GM12878 (cell line): Measurements from ENCODE around the gene PDE7B. TPM values are rescaled to one million over a fixed set of nuclear protein-coding genes. Genes with fewer than 3 reads are reported as not detected.

Experiments used
- ATAC-seq: fragments of 200-7000 bp; cut with Tn5 transposase; 3 replicates; pipeline ENCODE4 v1.9.1; 2020; ENCODE audit warnings: mild to moderate bottlenecking, moderate library complexity
- BruUV-seq: library from RNA; stranded (reverse); fragments of 400-500 nt; replicated peaks from 2 replicates; lab custom pipeline; 2021; lab: Mats Ljungman, UMichigan
- CTCF ChIA-PET: fragments of 300-600 bp; sonication (Branson Sonifier 250); formaldehyde crosslinking; extraction: SDS; loops from one replicate; lab custom pipeline; 2021; ENCODE audit warnings: inconsistent platforms; lab: Yijun Ruan, JAX
- POLR2A ChIA-PET: fragments of 350-600 bp; formaldehyde crosslinking; extraction: SDS; loops from one replicate; lab custom pipeline; 2021; ENCODE audit warnings: inconsistent platforms; lab: Charles Lee
- RAD21 ChIA-PET: fragments of 300-600 bp; sonication (Branson Sonifier 250); formaldehyde crosslinking; loops from one replicate; lab custom pipeline; 2023; ENCODE audit warnings: antibody characterized with exemption; ENCODE audit not compliant: unreplicated experiment; lab: Charles Lee
- SMC1A ChIA-PET: fragments of 300-600 bp; sonication (Branson Sonifier 250); formaldehyde crosslinking; loops from one replicate; lab custom pipeline; 2023; ENCODE audit not compliant: unreplicated experiment, uncharacterized antibody; lab: Charles Lee
- DNase-seq: peaks from one replicate; pipeline ENCODE4 v3.0.0-alpha.2; 2011; ENCODE audit warnings: low read depth, low spot score
- FAIRE-seq: peaks from 3 replicates; lab custom pipeline; 2011; peaks lifted over from hg19 to GRCh38; lab: Jason Lieb, UNC
- H2AFZ ChIP-seq: 2 replicates; pipeline ENCODE4 v1.6.0; 2011; ENCODE audit warnings: low read depth, low read length, control low read depth; ENCODE audit not compliant: control insufficient read depth
- H3K27ac ChIP-seq: 2 replicates; pipeline ENCODE4 v1.5.1; 2011; ENCODE audit warnings: control low read depth; ENCODE audit not compliant: control insufficient read depth, insufficient read depth
- H3K27me3 ChIP-seq, 2 experiments: replicated peaks in 1 of 2; 2 replicates each; pipeline versions ENCODE4 v1.6.0 to v1.6.1; 2011; ENCODE audit warnings: low read length in 1 of 2; ENCODE audit not compliant: control insufficient read depth in 2 of 2, insufficient read depth in 2 of 2
- H3K36me3 ChIP-seq, 2 experiments: 2 replicates each; pipeline ENCODE4 v1.5.1; 2011; ENCODE audit warnings: low read length in 1 of 2; ENCODE audit not compliant: control insufficient read depth in 2 of 2, insufficient read depth in 2 of 2
- H3K4me1 ChIP-seq: 2 replicates; pipeline ENCODE4 v1.6.1; 2011; ENCODE audit warnings: mild to moderate bottlenecking, low read length, moderate library complexity, mixed read lengths; ENCODE audit not compliant: control insufficient read depth, insufficient read depth
- H3K4me2 ChIP-seq: 2 replicates; pipeline ENCODE4 v1.6.0; 2011; ENCODE audit warnings: control low read depth; ENCODE audit not compliant: control insufficient read depth, insufficient read depth
- H3K4me3 ChIP-seq: fragments of 200-600 bp; sonication (generic); 2 replicates; pipeline ENCODE4 v1.5.1; 2016
- H3K79me2 ChIP-seq: 2 replicates; pipeline ENCODE4 v1.6.0; 2011; ENCODE audit warnings: low read length; ENCODE audit not compliant: control insufficient read depth, insufficient read depth
- H3K9ac ChIP-seq: 2 replicates; pipeline ENCODE4 v1.8.0; 2011; ENCODE audit warnings: low read length, control low read depth, mixed read lengths; ENCODE audit not compliant: control insufficient read depth, insufficient read depth
- H3K9me3 ChIP-seq: replicated peaks from 3 replicates; pipeline ENCODE4 v1.5.1; 2011; ENCODE audit warnings: mild to moderate bottlenecking, low read length; ENCODE audit not compliant: control insufficient read depth, insufficient read depth
- H4K20me1 ChIP-seq: 2 replicates; pipeline ENCODE4 v1.6.0; 2011; ENCODE audit not compliant: control insufficient read depth, insufficient read depth
- ATF7 ChIP-seq: fragments of 450-650 bp; IDR thresholded peaks from 2 replicates; pipeline ENCODE4 v1.6.1; 2016; ENCODE audit warnings: low read depth, mild to moderate bottlenecking
- KAT2A ChIP-seq: conservative IDR thresholded peaks from 2 replicates; pipeline ENCODE4 v1.6.1; 2011; ENCODE audit warnings: low read depth, low read length; ENCODE audit not compliant: control insufficient read depth
- KLF5 ChIP-seq: fragments of 450-650 bp; IDR thresholded peaks from 2 replicates; pipeline ENCODE4 v1.6.1; 2014; ENCODE audit warnings: mild to moderate bottlenecking; ENCODE audit not compliant: partially characterized antibody
- SPI1 ChIP-seq: IDR thresholded peaks from 2 replicates; pipeline ENCODE4 v1.6.1; 2011; ENCODE audit warnings: low read depth, mild to moderate bottlenecking, low read length, moderate library complexity, borderline replicate concordance; ENCODE audit not compliant: insufficient read depth
- SREBF2 ChIP-seq: IDR thresholded peaks from 2 replicates; pipeline ENCODE4 v1.6.1; 2012; ENCODE audit warnings: mild to moderate bottlenecking, low read length
- ZNF217 ChIP-seq: fragments of 450-650 bp; IDR thresholded peaks from 2 replicates; pipeline ENCODE4 v1.6.1; 2017; ENCODE audit warnings: antibody characterized with exemption, mild to moderate bottlenecking
- ZNF24 ChIP-seq: fragments of 450-650 bp; IDR thresholded peaks from 2 replicates; pipeline ENCODE4 v1.6.1; 2017; ENCODE audit warnings: antibody characterized with exemption, mild to moderate bottlenecking
- WGBS: methylation state at CpG from one replicate; pipeline ENCODE4 v1.1.6; 2016; ENCODE audit warnings: low lambda C conversion rate; ENCODE audit not compliant: insufficient replicate concordance, insufficient coverage; ENCODE audit errors: missing lambda C conversion rate; 5-methylcytosine and 5-hydroxymethylcytosine counted together
- in situ Hi-C: fragments of 300-500 bp; cut with MboI; formaldehyde crosslinking; loops from 9 replicates; pipeline ENCODE4 v1.14.3; 2018; ENCODE audit warnings: mixed read lengths
- intact Hi-C: fragments of 100-400 bp; cut with micrococcal nuclease; formaldehyde crosslinking; loops from one replicate; pipeline ENCODE4 v1.14.2; 2022; ENCODE audit not compliant: unreplicated experiment
- polyA plus RNA-seq, 11 experiments: library from polyadenylated mRNA; depleted of rRNA in 4 of 11; unstranded in 6 of 11; stranded (reverse) in 5 of 11; fragments of >200 nt; fragmentation: Nextera tagmentation in 4 of 11; fragmentation: Illumina TruSeq in 1 of 11; extraction: Ambion mirVana in 4 of 11; extraction: Trizol in 1 of 11; gene quantifications; 1 replicate in 1 of 11; 2 replicates in 10 of 11; pipeline versions ENCODE4 v1.2.1 to v1.2.3, GENCODE V29; 2011 to 2016; ENCODE audit warnings: inconsistent platforms in 2 of 11, missing spikeins in 2 of 11, low read depth in 1 of 11
- total RNA-seq, 4 experiments: library from RNA; depleted of rRNA in 3 of 4; stranded (reverse); fragments of >200 nt in 3 of 4; fragmentation: Illumina TruSeq in 1 of 4; extraction: Trizol in 1 of 4; gene quantifications; 2 replicates each; pipeline versions ENCODE4 v1.2.1 to v1.2.3, GENCODE V29; 2013 to 2021
- TF ChIP-seq, protein P1 (sequence below): IDR thresholded peaks from 2 replicates; pipeline ENCODE4 v1.6.1; 2011; ENCODE audit warnings: low read depth, low read length, improper control_type of control experiment, borderline replicate concordance
- TF ChIP-seq, protein P2 (sequence below), 3 experiments: IDR thresholded peaks in 2 of 3; conservative IDR thresholded peaks in 1 of 3; 2 replicates each; pipeline ENCODE4 v1.5.1; 2011; ENCODE audit warnings: low read depth in 3 of 3, low read length in 3 of 3, mild to moderate bottlenecking in 3 of 3, control low read depth in 2 of 3, moderate library complexity in 2 of 3, inconsistent platforms in 1 of 3, mixed read lengths in 1 of 3; ENCODE audit not compliant: control insufficient read depth in 2 of 3, insufficient read depth in 1 of 3; ENCODE audit errors: extremely low read depth in 1 of 3
- TF ChIP-seq, protein P3 (sequence below): fragments of 450-650 bp; IDR thresholded peaks from 2 replicates; pipeline ENCODE4 v1.6.1; 2017; ENCODE audit warnings: mild to moderate bottlenecking, moderate library complexity
- TF ChIP-seq, protein P4 (sequence below): fragments of 450-650 bp; formaldehyde crosslinking; IDR thresholded peaks from 2 replicates; pipeline ENCODE4 v1.5.0; 2022; ENCODE audit warnings: mild to moderate bottlenecking, missing genetic modification characterization

PDE7B gene
- total and polyA plus RNA-seq, 10 of the 15 experiments (the other 5 are each of a cell fraction or from before 2014, with no cell fraction given) = not detected

DNA sequence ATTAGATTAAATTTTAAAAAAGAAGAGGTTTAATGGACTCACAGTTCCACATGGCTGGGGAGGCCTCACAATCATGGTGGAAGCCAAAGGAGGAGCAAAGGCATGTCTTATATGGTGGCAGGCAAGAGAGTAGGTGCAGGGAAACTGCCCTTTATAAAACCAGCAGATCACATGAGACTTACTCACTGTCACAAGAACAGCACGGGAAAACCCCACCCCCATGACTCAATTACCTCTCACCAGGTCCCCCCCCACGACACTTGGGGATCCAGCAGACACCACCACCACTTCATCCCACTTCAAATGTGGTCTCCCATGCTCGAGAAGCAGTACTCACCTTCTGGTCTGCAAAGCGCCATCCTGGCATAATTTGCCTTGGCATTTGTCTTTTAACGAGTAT lies 374.0 kb downstream of the PDE7B start:
- no TSS peak for BruUV-seq
- H2AFZ ChIP-seq = no peak overlapping the region
- no peak; the same call in 2 of the 3 replicates for ATAC-seq

More for the DNA sequence above, 374.0 kb downstream of the PDE7B start:
- H3K9me3 ChIP-seq = no peaks in the 10 kb centered on the region; the same call in 2 of the 3 replicates
- H3K27ac ChIP-seq = no peak overlapping the region
- SMC1A ChIA-PET = interaction anchor here (0.6 to 2.3 kb wide), 10 partner anchors 9 to 775 kb away, joined by 3 to 25 read pairs (median 4); partner anchors contain the start of gene BCLAF1
- H3K9ac ChIP-seq = no peak overlapping the region
- H3K4me1 ChIP-seq = peaks cover 9% of the 10 kb centered on the region; the same call in 1 of the 2 replicates
- no peak overlapping the region for H3K4me3 ChIP-seq
- no peaks in the 10 kb centered on the region; a peak in 1 of 4 replicates for H3K36me3 ChIP-seq
- intact Hi-C loops = loop anchor here (5.0 kb wide), 2 partner anchors 183 to 688 kb away; no protein-coding TSS in a partner anchor
- no peaks in the 10 kb centered on the region for H3K27me3 ChIP-seq
- FAIRE-seq (no peak), DNase-seq (no peak)
- TF ChIP-seq, protein P1, sequence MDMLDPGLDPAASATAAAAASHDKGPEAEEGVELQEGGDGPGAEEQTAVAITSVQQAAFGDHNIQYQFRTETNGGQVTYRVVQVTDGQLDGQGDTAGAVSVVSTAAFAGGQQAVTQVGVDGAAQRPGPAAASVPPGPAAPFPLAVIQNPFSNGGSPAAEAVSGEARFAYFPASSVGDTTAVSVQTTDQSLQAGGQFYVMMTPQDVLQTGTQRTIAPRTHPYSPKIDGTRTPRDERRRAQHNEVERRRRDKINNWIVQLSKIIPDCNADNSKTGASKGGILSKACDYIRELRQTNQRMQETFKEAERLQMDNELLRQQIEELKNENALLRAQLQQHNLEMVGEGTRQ = no peak
- TF ChIP-seq ATF7 (no peak), ZNF217 (no peak), ZNF24 (no peak), KAT2A (no peak), SPI1 (no peak), KLF5 (no peak), SREBF2 (no peak)
- TF ChIP-seq, protein P2, sequence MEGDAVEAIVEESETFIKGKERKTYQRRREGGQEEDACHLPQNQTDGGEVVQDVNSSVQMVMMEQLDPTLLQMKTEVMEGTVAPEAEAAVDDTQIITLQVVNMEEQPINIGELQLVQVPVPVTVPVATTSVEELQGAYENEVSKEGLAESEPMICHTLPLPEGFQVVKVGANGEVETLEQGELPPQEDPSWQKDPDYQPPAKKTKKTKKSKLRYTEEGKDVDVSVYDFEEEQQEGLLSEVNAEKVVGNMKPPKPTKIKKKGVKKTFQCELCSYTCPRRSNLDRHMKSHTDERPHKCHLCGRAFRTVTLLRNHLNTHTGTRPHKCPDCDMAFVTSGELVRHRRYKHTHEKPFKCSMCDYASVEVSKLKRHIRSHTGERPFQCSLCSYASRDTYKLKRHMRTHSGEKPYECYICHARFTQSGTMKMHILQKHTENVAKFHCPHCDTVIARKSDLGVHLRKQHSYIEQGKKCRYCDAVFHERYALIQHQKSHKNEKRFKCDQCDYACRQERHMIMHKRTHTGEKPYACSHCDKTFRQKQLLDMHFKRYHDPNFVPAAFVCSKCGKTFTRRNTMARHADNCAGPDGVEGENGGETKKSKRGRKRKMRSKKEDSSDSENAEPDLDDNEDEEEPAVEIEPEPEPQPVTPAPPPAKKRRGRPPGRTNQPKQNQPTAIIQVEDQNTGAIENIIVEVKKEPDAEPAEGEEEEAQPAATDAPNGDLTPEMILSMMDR (IDR thresholded peaks at IDR 0.05 in 2 of 3, conservative IDR thresholded peaks at IDR 0.05 in 1 of 3; ENCODE audit: control insufficient read depth in 2 of 3, extremely low read depth in 1 of 3, insufficient read depth in 1 of 3, low read depth in 3 of 3, low read length in 3 of 3) = no peak
- TF ChIP-seq, protein P3, sequence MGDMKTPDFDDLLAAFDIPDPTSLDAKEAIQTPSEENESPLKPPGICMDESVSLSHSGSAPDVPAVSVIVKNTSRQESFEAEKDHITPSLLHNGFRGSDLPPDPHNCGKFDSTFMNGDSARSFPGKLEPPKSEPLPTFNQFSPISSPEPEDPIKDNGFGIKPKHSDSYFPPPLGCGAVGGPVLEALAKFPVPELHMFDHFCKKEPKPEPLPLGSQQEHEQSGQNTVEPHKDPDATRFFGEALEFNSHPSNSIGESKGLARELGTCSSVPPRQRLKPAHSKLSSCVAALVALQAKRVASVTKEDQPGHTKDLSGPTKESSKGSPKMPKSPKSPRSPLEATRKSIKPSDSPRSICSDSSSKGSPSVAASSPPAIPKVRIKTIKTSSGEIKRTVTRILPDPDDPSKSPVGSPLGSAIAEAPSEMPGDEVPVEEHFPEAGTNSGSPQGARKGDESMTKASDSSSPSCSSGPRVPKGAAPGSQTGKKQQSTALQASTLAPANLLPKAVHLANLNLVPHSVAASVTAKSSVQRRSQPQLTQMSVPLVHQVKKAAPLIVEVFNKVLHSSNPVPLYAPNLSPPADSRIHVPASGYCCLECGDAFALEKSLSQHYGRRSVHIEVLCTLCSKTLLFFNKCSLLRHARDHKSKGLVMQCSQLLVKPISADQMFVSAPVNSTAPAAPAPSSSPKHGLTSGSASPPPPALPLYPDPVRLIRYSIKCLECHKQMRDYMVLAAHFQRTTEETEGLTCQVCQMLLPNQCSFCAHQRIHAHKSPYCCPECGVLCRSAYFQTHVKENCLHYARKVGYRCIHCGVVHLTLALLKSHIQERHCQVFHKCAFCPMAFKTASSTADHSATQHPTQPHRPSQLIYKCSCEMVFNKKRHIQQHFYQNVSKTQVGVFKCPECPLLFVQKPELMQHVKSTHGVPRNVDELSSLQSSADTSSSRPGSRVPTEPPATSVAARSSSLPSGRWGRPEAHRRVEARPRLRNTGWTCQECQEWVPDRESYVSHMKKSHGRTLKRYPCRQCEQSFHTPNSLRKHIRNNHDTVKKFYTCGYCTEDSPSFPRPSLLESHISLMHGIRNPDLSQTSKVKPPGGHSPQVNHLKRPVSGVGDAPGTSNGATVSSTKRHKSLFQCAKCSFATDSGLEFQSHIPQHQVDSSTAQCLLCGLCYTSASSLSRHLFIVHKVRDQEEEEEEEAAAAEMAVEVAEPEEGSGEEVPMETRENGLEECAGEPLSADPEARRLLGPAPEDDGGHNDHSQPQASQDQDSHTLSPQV = no peak
- TF ChIP-seq, protein P4, sequence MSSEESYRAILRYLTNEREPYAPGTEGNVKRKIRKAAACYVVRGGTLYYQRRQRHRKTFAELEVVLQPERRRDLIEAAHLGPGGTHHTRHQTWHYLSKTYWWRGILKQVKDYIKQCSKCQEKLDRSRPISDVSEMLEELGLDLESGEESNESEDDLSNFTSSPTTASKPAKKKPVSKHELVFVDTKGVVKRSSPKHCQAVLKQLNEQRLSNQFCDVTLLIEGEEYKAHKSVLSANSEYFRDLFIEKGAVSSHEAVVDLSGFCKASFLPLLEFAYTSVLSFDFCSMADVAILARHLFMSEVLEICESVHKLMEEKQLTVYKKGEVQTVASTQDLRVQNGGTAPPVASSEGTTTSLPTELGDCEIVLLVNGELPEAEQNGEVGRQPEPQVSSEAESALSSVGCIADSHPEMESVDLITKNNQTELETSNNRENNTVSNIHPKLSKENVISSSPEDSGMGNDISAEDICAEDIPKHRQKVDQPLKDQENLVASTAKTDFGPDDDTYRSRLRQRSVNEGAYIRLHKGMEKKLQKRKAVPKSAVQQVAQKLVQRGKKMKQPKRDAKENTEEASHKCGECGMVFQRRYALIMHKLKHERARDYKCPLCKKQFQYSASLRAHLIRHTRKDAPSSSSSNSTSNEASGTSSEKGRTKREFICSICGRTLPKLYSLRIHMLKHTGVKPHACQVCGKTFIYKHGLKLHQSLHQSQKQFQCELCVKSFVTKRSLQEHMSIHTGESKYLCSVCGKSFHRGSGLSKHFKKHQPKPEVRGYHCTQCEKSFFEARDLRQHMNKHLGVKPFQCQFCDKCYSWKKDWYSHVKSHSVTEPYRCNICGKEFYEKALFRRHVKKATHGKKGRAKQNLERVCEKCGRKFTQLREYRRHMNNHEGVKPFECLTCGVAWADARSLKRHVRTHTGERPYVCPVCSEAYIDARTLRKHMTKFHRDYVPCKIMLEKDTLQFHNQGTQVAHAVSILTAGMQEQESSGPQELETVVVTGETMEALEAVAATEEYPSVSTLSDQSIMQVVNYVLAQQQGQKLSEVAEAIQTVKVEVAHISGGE = no peak
- no peak overlapping the region for H3K4me2 ChIP-seq
- H3K79me2 ChIP-seq = no peaks in the 10 kb centered on the region
- POLR2A ChIA-PET = no interaction called here
- H4K20me1 ChIP-seq = no peaks in the 10 kb centered on the region
- RAD21 ChIA-PET = interaction anchor here (1.0 to 1.8 kb wide), 4 partner anchors 65 to 769 kb away, joined by 3 to 18 read pairs (median 5); partner anchors contain the start of gene BCLAF1
- CTCF ChIA-PET = interaction anchor here (0.6 to 3.4 kb wide), 45 partner anchors 8 to 1169 kb away, joined by 3 to 50 read pairs (median 5); partner anchors contain the start of gene BCLAF1
- in situ Hi-C loops = loop anchor here (5.0 to 10.0 kb wide), 3 partner anchors 551 to 773 kb away; no protein-coding TSS in a partner anchor
- WGBS = 34% methylated on average over 5 of the region's 5 CpGs
